GM12874 (cell line): ENCODE results near the gene CSNK1D.

Experiments
- CTCF ChIP-seq: IDR thresholded peaks from 2 replicates; pipeline ENCODE4 v1.5.1; 2011; ENCODE audit warnings: low read depth, mild to moderate bottlenecking, control low read depth, low read length, moderate library complexity; ENCODE audit not compliant: insufficient read depth

The CSNK1D gene

GRCh38 chr17:82213251-82214011 is 60.1 kb downstream of the CSNK1D start:
- no peak for TF ChIP-seq CTCF

GRCh38 chr17:82212331-82213250 is 60.9 kb downstream of the CSNK1D start, which contains the start of gene CCDC57:
CCDC57 (minus strand) TSS chr17:82212842; CDS start chr17:82201944, 10,898 bp downstream.
- no peak for TF ChIP-seq CTCF

GRCh38 chr17:82205720-82206508 is 67.6 kb downstream of the CSNK1D start:
- TF ChIP-seq CTCF = peak; percentile 93

GRCh38 chr17:82204831-82205719 is 68.4 kb downstream of the CSNK1D start:
- no peak for TF ChIP-seq CTCF

GRCh38 chr17:82203920-82204319 is 69.6 kb downstream of the CSNK1D start:
- TF ChIP-seq CTCF = no peak

- TF ChIP-seq CTCF = no peak
Measured at GRCh38 chr17:82202981-82203380, 70.5 kb downstream of the CSNK1D start.
